GM10847 (cell line): ENCODE measurements around the gene PLXNA4.

Experiments
- POLR2A ChIP-seq: IDR thresholded peaks from 2 replicates; pipeline ENCODE4 v1.6.1; 2011; ENCODE audit not compliant: insufficient read length; ENCODE audit errors: extremely low read depth

Gene PLXNA4

GRCh38 chr7:132560825-132561529 is 15.3 kb downstream of the PLXNA4 start:
- TF ChIP-seq POLR2A: no peak

GRCh38 chr7:132560105-132560504 is 16.2 kb downstream of the PLXNA4 start:
- no peak for TF ChIP-seq POLR2A

- no peak for TF ChIP-seq POLR2A
Measured at GRCh38 chr7:132558815-132559214, 17.5 kb downstream of the PLXNA4 start.

- TF ChIP-seq POLR2A: no peak
Measured at GRCh38 chr7:132557489-132558044, 18.7 kb downstream of the PLXNA4 start.

- no peak for TF ChIP-seq POLR2A
Measured at GRCh38 chr7:132554446-132554845, 21.8 kb downstream of the PLXNA4 start.

- no peak for TF ChIP-seq POLR2A
Measured at GRCh38 chr7:132553031-132553430, 23.2 kb downstream of the PLXNA4 start.

GRCh38 chr7:132551886-132552285 is 24.4 kb downstream of the PLXNA4 start:
- TF ChIP-seq POLR2A: no peak

- no peak for TF ChIP-seq POLR2A
Measured at GRCh38 chr7:132551439-132551838, 24.8 kb downstream of the PLXNA4 start.

GRCh38 chr7:132548489-132549078 is 27.7 kb downstream of the PLXNA4 start:
- no peak for TF ChIP-seq POLR2A

- no peak for TF ChIP-seq POLR2A
Measured at GRCh38 chr7:132547821-132548220, 28.4 kb downstream of the PLXNA4 start.

GRCh38 chr7:132546366-132547127 is 29.7 kb downstream of the PLXNA4 start:
- TF ChIP-seq POLR2A: no peak

GRCh38 chr7:132545756-132546155 is 30.5 kb downstream of the PLXNA4 start:
- no peak for TF ChIP-seq POLR2A

- no peak for TF ChIP-seq POLR2A
Measured at GRCh38 chr7:132544999-132545398, 31.3 kb downstream of the PLXNA4 start.

GRCh38 chr7:132544025-132544424 is 32.2 kb downstream of the PLXNA4 start:
- no peak for TF ChIP-seq POLR2A

GRCh38 chr7:132542895-132543294 is 33.4 kb downstream of the PLXNA4 start:
- no peak for TF ChIP-seq POLR2A

- no peak for TF ChIP-seq POLR2A
Measured at GRCh38 chr7:132541656-132542055, 34.6 kb downstream of the PLXNA4 start.

GRCh38 chr7:132537456-132538145 is 38.7 kb downstream of the PLXNA4 start:
- TF ChIP-seq POLR2A: no peak
